Activated naive CD4-positive, alpha-beta T cell treated with anti-CD3 and anti-CD28 coated beads for 36 hours (primary cell): Measurements from ENCODE around the gene RNF2. TPM values are rescaled to one million over a fixed set of nuclear protein-coding genes. Genes with fewer than 3 reads are reported as not detected.
A peak's percentile ranks its signal among the peaks of the same experiment; 100 is the strongest.
"Not testable (repeated sequence)": the region's sequence is repeated elsewhere in the genome, so short reads cannot be mapped to it uniquely, and the experiment has no call there.

ENCODE experiments used
- CTCF ChIA-PET: fragments of 350-600 bp; sonication (Branson Sonifier 250); formaldehyde crosslinking; loops from one replicate; lab custom pipeline; 2021; ENCODE audit warnings: antibody characterized with exemption; lab: Charles Lee
- DNase-seq: peaks from one replicate; pipeline ENCODE4 v3.0.0-alpha.2; 2020
- H3K27ac Mint-ChIP-seq: one replicate; pipeline ENCODE4 v1.8.0; 2021; ENCODE audit warnings: mild to moderate bottlenecking, mixed read lengths
- H3K27me3 Mint-ChIP-seq: one replicate; pipeline ENCODE4 v1.8.0; 2021; ENCODE audit warnings: low read depth, mixed read lengths
- H3K36me3 Mint-ChIP-seq: one replicate; pipeline ENCODE4 v1.8.0; 2021; ENCODE audit warnings: low read depth, mixed read lengths
- H3K4me1 Mint-ChIP-seq: one replicate; pipeline ENCODE4 v1.8.0; 2021; ENCODE audit warnings: low read depth, mixed read lengths
- H3K4me3 Mint-ChIP-seq: one replicate; pipeline ENCODE4 v1.8.0; 2021; ENCODE audit warnings: mild to moderate bottlenecking, moderate library complexity, mixed read lengths
- H3K9me3 Mint-ChIP-seq: one replicate; pipeline ENCODE4 v1.8.0; 2021; ENCODE audit warnings: mixed read lengths
- intact Hi-C: fragments of 100-400 bp; cut with micrococcal nuclease; formaldehyde crosslinking; loops from one replicate; pipeline ENCODE4 v1.15.1; 2023
- total RNA-seq, 2 experiments: library from RNA; stranded (reverse); gene quantifications; one replicate each; pipeline ENCODE4 v1.2.3, GENCODE V29; 2021

The RNF2 gene
- 10 to 100 TPM; 19.2 to 23.4 TPM for total RNA-seq

GRCh38 chr1:185044981-185045813 lies at the start of gene RNF2:
RNF2 (plus strand) TSS chr1:185045558; CDS start chr1:185087554, 41,996 bp downstream.
- CTCF ChIA-PET: interaction anchor here (0.8 to 2.1 kb wide), 8 partner anchors 12 to 290 kb away, joined by 3 to 10 read pairs (median 4); partner anchors contain the start of gene EDEM3
- intact Hi-C loops: loop anchor here (1.0 to 10.0 kb wide), 10 partner anchors 71 to 1410 kb away; partner anchors contain the start of genes ARPC5, EDEM3, IVNS1ABP and NIBAN1
- Mint-ChIP-seq H3K27me3 (no peaks in the 10 kb centered on the region), H3K27ac (peak within 1 kb of the TSS; percentile 69), H3K4me3 (peak within 1 kb of the TSS; percentile 89), H3K4me1 (peaks cover 30% of the 10 kb centered on the region), H3K36me3 (no peaks in the 10 kb centered on the region), H3K9me3 (no peaks in the 10 kb centered on the region)
- peak; percentile 83 for DNase-seq

DNA sequence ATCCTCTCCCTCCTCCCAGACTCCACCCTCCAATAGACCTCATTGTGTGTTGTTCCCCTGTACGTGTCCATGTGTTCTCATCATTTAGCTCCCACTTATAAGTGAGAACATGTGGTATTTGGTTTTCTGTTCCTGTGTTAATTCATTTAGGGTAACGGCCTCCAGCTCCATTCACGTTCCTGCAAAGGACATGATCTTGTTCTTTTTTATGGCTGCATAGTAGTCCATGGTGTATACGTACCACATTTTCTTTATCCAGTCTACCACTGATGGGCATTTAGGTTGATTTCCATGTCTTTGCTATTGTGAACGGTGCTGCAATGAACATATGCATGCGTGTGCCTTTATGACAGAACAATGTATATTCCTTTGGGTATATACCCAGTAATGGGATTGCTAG lies 45.4 kb upstream of the RNF2 start:
- intact Hi-C loops, H3K36me3 Mint-ChIP-seq, H3K4me3 Mint-ChIP-seq, DNase-seq, H3K27ac Mint-ChIP-seq, H3K9me3 Mint-ChIP-seq, H3K4me1 Mint-ChIP-seq: not testable (repeated sequence)
- peaks cover 31% of the 10 kb centered on the region for H3K27me3 Mint-ChIP-seq
- CTCF ChIA-PET: interaction anchor here (1.5 kb wide), 1 partner anchor 194 kb away, joined by 3 read pairs; no protein-coding TSS in a partner anchor

- peaks cover 25% of the 10 kb centered on the region for H3K27me3 Mint-ChIP-seq
- H3K9me3 Mint-ChIP-seq, H3K4me3 Mint-ChIP-seq, DNase-seq, H3K27ac Mint-ChIP-seq, H3K4me1 Mint-ChIP-seq, H3K36me3 Mint-ChIP-seq, intact Hi-C loops, CTCF ChIA-PET: not testable (repeated sequence)
These were observed 44.0 kb upstream of the RNF2 start for GRCh38 chr1:185001312-185001880.

- Mint-ChIP-seq H3K36me3 (no peaks in the 10 kb centered on the region), H3K27me3 (no peaks in the 10 kb centered on the region), H3K9me3 (no peaks in the 10 kb centered on the region), H3K4me1 (no peaks in the 10 kb centered on the region), H3K4me3 (no peak overlapping the region), H3K27ac (no peak overlapping the region)
- no peak for DNase-seq
- CTCF ChIA-PET: no interaction called here
- intact Hi-C loops: no loop called here
These were observed 36.5 kb upstream of the RNF2 start for GRCh38 chr1:185008838-185009237.

DNA sequence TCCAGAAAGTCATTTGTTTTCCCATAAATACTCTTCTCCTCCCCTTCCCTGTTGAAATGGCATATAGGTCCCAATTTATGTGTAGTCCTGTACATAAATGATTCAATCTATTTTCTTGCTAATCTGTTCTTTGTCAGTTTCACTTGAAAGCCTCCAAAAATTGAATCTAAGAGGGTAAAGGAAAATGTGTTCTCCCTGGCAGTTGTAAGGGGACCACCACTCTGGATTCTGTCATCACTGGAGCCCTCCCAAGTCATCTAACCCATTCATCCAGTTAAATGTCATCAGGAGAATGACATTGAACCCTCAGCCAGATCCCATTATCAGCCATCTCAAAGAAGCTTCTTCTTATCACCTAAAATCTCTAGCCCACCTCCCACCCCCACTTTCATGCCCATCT lies 35.0 kb upstream of the RNF2 start:
- intact Hi-C loops: no loop called here
- H3K4me1 Mint-ChIP-seq: no peaks in the 10 kb centered on the region
- no peaks in the 10 kb centered on the region for H3K36me3 Mint-ChIP-seq
- no peaks in the 10 kb centered on the region for H3K9me3 Mint-ChIP-seq
- no peak overlapping the region for H3K27ac Mint-ChIP-seq
- no peaks in the 10 kb centered on the region for H3K27me3 Mint-ChIP-seq
- DNase-seq: no peak
- H3K4me3 Mint-ChIP-seq: no peak overlapping the region
- CTCF ChIA-PET: no interaction called here

DNA sequence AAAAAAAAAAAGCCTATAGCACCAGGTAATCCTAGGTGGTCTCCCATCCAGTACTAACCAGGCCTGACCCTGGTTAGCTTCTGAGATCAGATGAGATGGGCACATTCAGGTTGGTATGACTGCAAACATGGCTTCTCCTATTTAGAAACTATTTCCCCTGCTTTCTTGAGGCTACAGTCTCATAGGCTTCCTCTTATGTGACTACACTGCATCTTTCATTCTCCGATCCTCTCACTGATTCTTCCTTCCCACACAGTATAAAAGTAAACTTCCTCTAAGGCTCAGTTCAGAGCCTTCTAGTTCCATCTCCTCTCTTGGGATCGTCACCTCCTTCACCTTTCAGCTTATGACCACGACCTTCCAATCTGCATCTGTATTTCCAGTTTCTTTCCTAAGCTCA lies 30.4 kb upstream of the RNF2 start:
- no peaks in the 10 kb centered on the region for H3K9me3 Mint-ChIP-seq
- H3K4me1 Mint-ChIP-seq: no peaks in the 10 kb centered on the region
- intact Hi-C loops: no loop called here
- CTCF ChIA-PET: no interaction called here
- no peak overlapping the region for H3K27ac Mint-ChIP-seq
- no peaks in the 10 kb centered on the region for H3K27me3 Mint-ChIP-seq
- DNase-seq: no peak
- no peaks in the 10 kb centered on the region for H3K36me3 Mint-ChIP-seq
- H3K4me3 Mint-ChIP-seq: no peak overlapping the region

GRCh38 chr1:185015631-185016030 lies 29.7 kb upstream of the RNF2 start:
- CTCF ChIA-PET: interaction anchor here (1.6 kb wide), 1 partner anchor 209 kb away, joined by 3 read pairs; no protein-coding TSS in a partner anchor
- Mint-ChIP-seq H3K4me3 (no peak overlapping the region), H3K4me1 (no peaks in the 10 kb centered on the region), H3K27me3 (no peaks in the 10 kb centered on the region), H3K27ac (no peak overlapping the region), H3K9me3 (no peaks in the 10 kb centered on the region), H3K36me3 (no peaks in the 10 kb centered on the region)
- no peak for DNase-seq
- intact Hi-C loops: no loop called here

GRCh38 chr1:185016880-185017279 lies 28.5 kb upstream of the RNF2 start:
- no peaks in the 10 kb centered on the region for H3K9me3 Mint-ChIP-seq
- DNase-seq: no peak
- CTCF ChIA-PET: interaction anchor here (1.6 kb wide), 1 partner anchor 211 kb away, joined by 3 read pairs; no protein-coding TSS in a partner anchor
- H3K36me3 Mint-ChIP-seq: no peaks in the 10 kb centered on the region
- H3K27ac Mint-ChIP-seq: no peak overlapping the region
- no peaks in the 10 kb centered on the region for H3K4me1 Mint-ChIP-seq
- H3K27me3 Mint-ChIP-seq: no peaks in the 10 kb centered on the region
- intact Hi-C loops: no loop called here
- H3K4me3 Mint-ChIP-seq: no peak overlapping the region

DNA sequence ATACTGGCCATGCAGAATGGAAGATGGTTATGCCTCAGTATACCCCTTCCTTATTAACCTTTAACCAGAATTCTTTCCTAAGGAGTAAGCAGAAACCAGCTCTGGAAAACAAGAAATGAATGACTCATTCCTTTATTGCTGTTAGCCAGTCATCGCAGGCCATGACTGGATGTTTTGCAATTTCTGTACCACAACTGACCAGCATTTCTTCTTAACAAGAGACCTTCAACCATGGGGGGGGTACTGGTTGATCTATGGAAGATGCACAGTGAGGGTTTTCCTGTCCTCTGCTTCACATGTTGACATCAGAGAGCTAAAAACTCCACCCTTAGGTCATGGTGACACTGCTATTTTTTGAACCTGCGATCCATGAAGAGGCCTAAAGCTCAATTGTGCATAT lies 28.0 kb upstream of the RNF2 start:
- Mint-ChIP-seq H3K4me1 (no peaks in the 10 kb centered on the region), H3K4me3 (no peak overlapping the region), H3K36me3 (no peaks in the 10 kb centered on the region), H3K27ac (no peak overlapping the region), H3K9me3 (no peaks in the 10 kb centered on the region), H3K27me3 (no peaks in the 10 kb centered on the region)
- CTCF ChIA-PET: interaction anchor here (0.5 to 1.6 kb wide), 2 partner anchors 211 to 220 kb away, joined by 3 read pairs; no protein-coding TSS in a partner anchor
- DNase-seq: no peak
- intact Hi-C loops: no loop called here

DNA sequence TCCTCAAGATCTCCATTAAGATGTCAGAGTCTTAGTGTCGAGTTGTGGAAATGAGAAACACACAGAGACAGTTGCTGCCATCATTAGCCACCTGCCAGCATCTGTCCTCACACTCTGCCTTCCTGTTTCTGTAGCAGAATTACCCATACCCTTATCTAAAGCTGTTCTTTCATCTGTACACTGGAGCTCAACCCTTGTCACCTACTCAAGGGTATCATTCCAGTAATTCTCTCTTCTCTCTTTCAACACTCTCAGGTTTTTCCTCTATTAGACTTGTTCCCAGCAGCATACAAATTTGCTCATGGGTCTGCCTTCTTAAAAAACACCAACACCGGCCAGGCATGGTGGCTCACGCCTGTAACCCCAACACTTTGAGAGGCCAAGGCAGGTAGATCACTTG lies 27.4 kb upstream of the RNF2 start:
- CTCF ChIA-PET: no interaction called here
- no peak overlapping the region for H3K4me3 Mint-ChIP-seq
- H3K36me3 Mint-ChIP-seq: no peaks in the 10 kb centered on the region
- H3K27ac Mint-ChIP-seq: no peak overlapping the region
- no peak for DNase-seq
- intact Hi-C loops: no loop called here
- H3K27me3 Mint-ChIP-seq: no peaks in the 10 kb centered on the region
- no peaks in the 10 kb centered on the region for H3K9me3 Mint-ChIP-seq
- H3K4me1 Mint-ChIP-seq: no peaks in the 10 kb centered on the region

DNA sequence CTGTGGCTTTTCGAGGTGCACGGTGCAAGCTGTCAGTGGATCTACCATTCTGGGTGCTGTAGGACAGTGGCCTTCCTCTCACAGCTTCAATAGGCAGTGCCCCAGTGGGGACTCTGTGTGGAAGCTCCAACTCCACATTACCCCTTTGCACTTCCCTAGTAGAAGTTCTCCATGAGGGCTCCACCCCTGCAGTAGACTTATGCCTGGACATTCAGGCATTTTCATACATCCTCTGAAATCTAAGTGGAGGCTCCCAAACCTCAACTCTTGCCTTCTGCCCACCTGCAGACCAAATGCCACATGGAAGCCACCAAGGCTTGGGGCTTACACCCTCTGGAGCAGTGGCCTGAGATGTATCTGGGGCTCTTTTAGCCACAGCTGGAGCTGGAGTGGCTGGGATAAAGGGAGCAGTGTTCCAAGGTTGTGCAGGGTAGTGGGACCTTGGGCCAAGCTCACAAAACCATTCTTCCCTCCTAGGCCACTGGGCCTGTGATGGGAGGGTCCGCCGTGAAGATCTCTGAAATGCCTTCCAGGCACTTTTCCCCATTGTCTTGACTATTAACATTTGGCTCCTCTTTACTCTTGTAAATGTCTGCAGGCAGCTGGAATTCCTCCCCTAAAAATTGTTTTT lies 18.0 kb upstream of the RNF2 start:
- no peak overlapping the region for H3K4me3 Mint-ChIP-seq
- CTCF ChIA-PET: no interaction called here
- peaks cover 21% of the 10 kb centered on the region for H3K9me3 Mint-ChIP-seq
- H3K36me3 Mint-ChIP-seq: peaks cover 10% of the 10 kb centered on the region
- no peak overlapping the region for H3K27ac Mint-ChIP-seq
- no peak for DNase-seq
- peaks cover 3% of the 10 kb centered on the region for H3K27me3 Mint-ChIP-seq
- no peaks in the 10 kb centered on the region for H3K4me1 Mint-ChIP-seq
- intact Hi-C loops: no loop called here

DNA sequence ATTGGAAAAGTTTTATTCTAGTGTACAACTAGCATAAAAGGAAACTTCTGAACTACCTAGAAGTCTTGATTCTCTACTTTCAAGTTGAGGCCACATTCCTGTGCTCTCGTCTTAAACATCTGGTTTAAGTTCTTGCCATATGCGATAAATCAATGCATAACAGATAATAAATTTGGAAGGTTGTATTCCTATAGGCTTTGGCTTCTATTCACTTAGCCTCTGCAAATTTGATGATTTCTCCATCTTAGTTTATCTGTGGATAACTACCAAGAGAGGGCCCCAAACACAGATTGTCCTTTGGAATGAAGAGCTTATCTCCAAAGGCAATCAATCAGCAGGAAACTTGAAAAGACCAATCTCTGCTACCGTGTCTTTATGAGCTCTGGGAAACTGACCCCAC lies 11.7 kb upstream of the RNF2 start:
- no peak for DNase-seq
- CTCF ChIA-PET: no interaction called here
- Mint-ChIP-seq H3K4me3 (no peak overlapping the region), H3K36me3 (no peaks in the 10 kb centered on the region), H3K27me3 (peaks cover 3% of the 10 kb centered on the region), H3K4me1 (no peaks in the 10 kb centered on the region), H3K9me3 (no peaks in the 10 kb centered on the region), H3K27ac (no peak overlapping the region)
- intact Hi-C loops: no loop called here
